HG03354 (cell line): ENCODE measurements around the gene PPOX.

Experiments used
- ATAC-seq: cut with Tn5 transposase; IDR thresholded peaks from one replicate; pipeline ENCODE4 v1.9.1; 2021; ENCODE audit warnings: mild to moderate bottlenecking; ENCODE audit not compliant: unreplicated experiment, poor library complexity, severe bottlenecking

Gene PPOX

DNA sequence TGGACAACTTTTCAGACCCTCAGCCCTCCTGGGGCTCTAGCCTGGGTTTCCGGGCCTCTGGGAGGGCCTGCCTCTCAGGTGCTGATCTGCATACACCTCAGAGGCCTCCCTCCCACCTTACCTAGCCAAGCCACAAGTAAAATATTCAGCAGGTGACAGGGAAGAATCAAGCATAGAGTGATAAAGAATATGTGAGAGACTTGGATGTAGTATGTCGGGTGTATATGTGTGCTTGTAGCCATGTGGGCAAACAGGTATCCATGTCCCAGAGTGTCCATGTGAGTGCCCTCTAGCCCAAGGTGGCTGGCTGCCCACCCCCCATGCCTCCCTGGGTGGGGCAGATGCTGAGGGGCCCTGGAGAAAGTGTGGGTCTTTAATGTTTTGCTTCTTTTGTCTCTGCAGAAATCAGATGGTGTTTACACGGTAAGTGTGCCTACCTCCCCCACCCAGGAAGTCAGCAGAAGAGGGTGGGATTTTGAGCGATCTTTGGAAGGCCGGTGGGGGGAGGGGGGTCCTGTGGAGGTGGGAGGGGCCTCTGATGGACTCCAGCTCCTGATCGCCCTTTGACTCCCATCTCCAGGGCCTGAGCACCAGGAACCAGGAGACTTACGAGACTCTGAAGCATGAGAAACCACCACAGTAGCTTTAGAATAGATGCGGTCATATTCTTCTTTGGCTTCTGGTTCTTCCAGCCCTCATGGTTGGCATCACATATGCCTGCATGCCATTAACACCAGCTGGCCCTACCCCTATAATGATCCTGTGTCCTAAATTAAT, 52.3 kb downstream of the PPOX start:
- ATAC-seq: no peak

DNA sequence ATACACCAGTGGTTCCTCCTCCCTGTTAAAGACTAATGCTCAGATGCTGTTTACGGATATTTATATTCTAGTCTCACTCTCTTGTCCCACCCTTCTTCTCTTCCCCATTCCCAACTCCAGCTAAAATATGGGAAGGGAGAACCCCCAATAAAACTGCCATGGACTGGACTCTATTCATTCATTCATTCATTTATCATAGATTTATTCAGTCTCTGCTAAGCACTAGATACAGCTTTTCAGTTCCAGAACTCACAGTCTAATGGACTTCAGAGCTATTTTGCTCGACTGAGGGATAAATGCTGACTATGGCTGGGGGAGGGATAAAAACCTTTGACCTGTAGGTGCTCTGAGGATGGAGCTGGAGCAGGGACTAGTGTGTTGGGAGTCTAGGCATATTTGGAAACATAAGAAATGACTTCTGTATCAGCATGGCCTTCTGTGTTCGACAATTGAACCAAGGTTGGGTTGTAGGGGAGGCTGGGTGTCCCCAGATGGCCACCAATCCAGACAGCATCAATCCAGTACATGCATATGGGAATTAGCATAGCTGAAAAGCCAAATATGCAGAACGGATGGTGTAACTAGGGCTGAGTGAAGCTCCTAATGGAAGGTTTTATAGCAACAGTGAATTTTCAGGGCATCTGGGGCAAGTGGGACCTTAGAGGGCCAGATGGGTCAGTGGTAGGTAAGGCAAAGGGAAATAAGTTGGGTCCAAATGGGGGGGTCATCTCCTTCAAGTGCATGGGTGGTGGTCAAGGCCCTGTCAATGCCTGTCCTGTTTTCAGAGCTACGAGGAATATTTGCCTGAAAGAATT, 53.1 kb downstream of the PPOX start:
- ATAC-seq: no peak

DNA sequence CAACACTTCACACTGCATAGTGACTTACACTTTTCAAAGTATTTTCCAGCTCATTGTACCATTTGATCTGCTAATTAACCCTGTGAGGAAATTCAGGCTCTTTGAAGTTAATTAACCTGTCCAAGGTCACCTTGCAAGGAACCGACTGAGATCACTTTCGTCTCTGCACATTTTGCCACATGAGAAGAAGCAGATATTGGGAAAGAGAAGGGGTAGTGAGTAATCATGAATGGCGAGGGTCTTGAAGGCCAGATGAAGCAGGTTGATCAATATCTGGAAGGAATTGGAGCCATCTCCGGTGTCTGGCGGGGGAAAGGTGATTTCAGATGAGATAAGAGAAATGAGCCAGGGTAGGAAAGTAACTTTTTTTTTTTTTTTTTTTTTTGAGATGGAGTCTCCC, 53.8 kb downstream of the PPOX start:
- ATAC-seq: no peak
